HepG2 (cell line): ENCODE data around the gene PKIG. TPM values are rescaled to one million over a fixed set of nuclear protein-coding genes. Genes with fewer than 3 reads are reported as not detected.

Experiments used
- ATAC-seq: fragments of 200-7000 bp; cut with Tn5 transposase; 3 replicates; pipeline ENCODE4 v1.9.1; 2020; ENCODE audit warnings: mild to moderate bottlenecking, moderate library complexity
- BruUV-seq: library from RNA; stranded (reverse); fragments of 400-500 nt; replicated peaks from 2 replicates; lab custom pipeline; 2021; lab: Mats Ljungman, UMichigan
- CTCF ChIA-PET: fragments of 300-600 bp; formaldehyde crosslinking; extraction: SDS; loops from one replicate; lab custom pipeline; 2021; ENCODE audit warnings: low total read pairs, inconsistent platforms, low intra/inter-chr PET ratio; lab: Yijun Ruan, JAX
- POLR2A ChIA-PET: fragments of 350-600 bp; sonication (Branson Sonifier 250); formaldehyde crosslinking; loops from one replicate; lab custom pipeline; 2020; ENCODE audit warnings: antibody characterized with exemption, inconsistent platforms; lab: Yijun Ruan, JAX
- DNase-seq: peaks from one replicate; pipeline ENCODE4 v3.0.0-alpha.2; 2015; ENCODE audit warnings: low spot score
- FAIRE-seq: peaks from 3 replicates; lab custom pipeline; 2011; peaks lifted over from hg19 to GRCh38; lab: Jason Lieb, UNC
- H2AFZ ChIP-seq: one replicate; pipeline ENCODE4 v1.6.1; 2011; ENCODE audit warnings: low read length, inconsistent platforms
- H3K27ac ChIP-seq: fragments of 300-600 bp; 3 replicates; pipeline ENCODE4 v1.8.0; 2011; ENCODE audit warnings: mixed run types, mild to moderate bottlenecking, mixed read lengths, low read length, inconsistent platforms; ENCODE audit not compliant: insufficient read depth; ENCODE audit errors: extremely low read length
- H3K27me3 ChIP-seq, 2 experiments: fragments of 200-600 bp in 1 of 2; 2 replicates in 1 of 2; 3 replicates in 1 of 2; pipeline versions ENCODE4 v1.6.0 to v1.8.0; 2011; ENCODE audit warnings: low read length in 2 of 2, mild to moderate bottlenecking in 2 of 2, moderate library complexity in 2 of 2, inconsistent platforms in 1 of 2; ENCODE audit not compliant: insufficient read depth in 2 of 2, control insufficient read depth in 1 of 2
- H3K36me3 ChIP-seq, 2 experiments: fragments of 200-600 bp in 1 of 2; replicated peaks in 1 of 2; 2 replicates in 1 of 2; 3 replicates in 1 of 2; pipeline versions ENCODE4 v1.5.1 to v1.8.0; 2011; ENCODE audit warnings: low read length in 2 of 2, inconsistent platforms in 1 of 2; ENCODE audit not compliant: insufficient read depth in 2 of 2, control insufficient read depth in 1 of 2
- H3K4me1 ChIP-seq: 2 replicates; pipeline ENCODE4 v1.5.1; 2012; ENCODE audit warnings: low read length, inconsistent platforms; ENCODE audit not compliant: insufficient read depth
- H3K4me2 ChIP-seq: 2 replicates; pipeline ENCODE4 v1.6.0; 2011; ENCODE audit warnings: low read depth, low read length, inconsistent platforms
- H3K4me3 ChIP-seq, 3 experiments: fragments of 200-600 bp in 1 of 3; sonication (generic), shearing (Covaris generic) in 1 of 3; replicated peaks in 1 of 3; 2 replicates each; pipeline ENCODE4 v1.5.1; 2011 to 2016; ENCODE audit warnings: low read length in 3 of 3, inconsistent platforms in 2 of 3, low read depth in 2 of 3, mild to moderate bottlenecking in 2 of 3, control low read depth in 1 of 3, mixed read lengths in 1 of 3; ENCODE audit not compliant: insufficient read depth in 1 of 3
- H3K79me2 ChIP-seq: one replicate; pipeline ENCODE4 v1.6.1; 2011; ENCODE audit warnings: low read length, inconsistent platforms; ENCODE audit not compliant: insufficient read depth
- H3K9ac ChIP-seq: 2 replicates; pipeline ENCODE4 v1.6.0; 2011; ENCODE audit warnings: mild to moderate bottlenecking, low read depth, low read length, inconsistent platforms; ENCODE audit not compliant: insufficient read depth
- H3K9me3 ChIP-seq: 2 replicates; pipeline ENCODE4 v1.5.1; 2012; ENCODE audit warnings: mild to moderate bottlenecking, low read length
- H4K20me1 ChIP-seq: 2 replicates; pipeline ENCODE4 v1.6.0; 2011; ENCODE audit warnings: inconsistent platforms, mild to moderate bottlenecking, low read length, moderate library complexity; ENCODE audit not compliant: insufficient read depth
- CHD2 ChIP-seq: IDR thresholded peaks from 2 replicates; pipeline ENCODE4 v1.6.1; 2011; ENCODE audit warnings: low read depth, low read length, improper control_type of control experiment
- ZNF33B ChIP-seq: sonication (generic); formaldehyde crosslinking; IDR thresholded peaks from 2 replicates; pipeline ENCODE4 v1.5.1; 2020; ENCODE audit warnings: mild to moderate bottlenecking, missing genetic modification reagents
- ZNF460 ChIP-seq: sonication (generic); formaldehyde crosslinking; IDR thresholded peaks from 2 replicates; pipeline ENCODE4 v1.5.1; 2020; ENCODE audit warnings: missing genetic modification reagents, mild to moderate bottlenecking, borderline replicate concordance
- WGBS: methylation state at CpG from one replicate; pipeline ENCODE4 v1.1.6; 2017; ENCODE audit warnings: low lambda C conversion rate; 5-methylcytosine and 5-hydroxymethylcytosine counted together
- in situ Hi-C: cut with HindIII; loops from 2 replicates; pipeline ENCODE4 v1.10.0; 2017; ENCODE audit warnings: low pct_unique_long_range_greater_than_20kb; ENCODE audit not compliant: extremely low pct_ligation_motif_present
- intact Hi-C: fragments of 100-400 bp; cut with micrococcal nuclease; formaldehyde crosslinking; loops from one replicate; pipeline ENCODE4 v1.10.0; 2022; ENCODE audit not compliant: unreplicated experiment
- polyA plus RNA-seq, 8 experiments: library from polyadenylated mRNA; depleted of rRNA in 3 of 8; stranded (reverse) in 7 of 8; unstranded in 1 of 8; fragments of >200 nt; fragmentation: Illumina TruSeq in 4 of 8; extraction: Trizol in 4 of 8; gene quantifications; 2 replicates each; pipeline versions ENCODE4 v1.2.1 to v1.2.3, GENCODE V29; 2011 to 2016; ENCODE audit warnings: low read depth in 4 of 8, missing spikeins in 1 of 8, mixed read lengths in 1 of 8; ENCODE audit not compliant: insufficient read depth in 1 of 8
- total RNA-seq, 5 experiments: library from RNA; depleted of rRNA; stranded (reverse); fragments of >200 nt; fragmentation: Illumina TruSeq; extraction: Trizol; gene quantifications; 2 replicates each; pipeline ENCODE4 v1.2.3, GENCODE V29; 2016; ENCODE audit warnings: low read depth in 1 of 5
- TF ChIP-seq, protein P1 (sequence below): sonication (generic); formaldehyde crosslinking; IDR thresholded peaks from 2 replicates; pipeline ENCODE4 v1.5.1; 2020; ENCODE audit warnings: mild to moderate bottlenecking, missing genetic modification reagents, moderate library complexity
- TF ChIP-seq, protein P2 (sequence below): sonication (generic); formaldehyde crosslinking; IDR thresholded peaks from 2 replicates; pipeline ENCODE4 v1.5.0; 2020; ENCODE audit warnings: mild to moderate bottlenecking, missing genetic modification reagents

PKIG gene
- total and polyA plus RNA-seq, 2 of the 13 experiments (the other 11 are each of a cell fraction or from before 2014, with no cell fraction given), result 30.8 to 44.5 TPM

DNA sequence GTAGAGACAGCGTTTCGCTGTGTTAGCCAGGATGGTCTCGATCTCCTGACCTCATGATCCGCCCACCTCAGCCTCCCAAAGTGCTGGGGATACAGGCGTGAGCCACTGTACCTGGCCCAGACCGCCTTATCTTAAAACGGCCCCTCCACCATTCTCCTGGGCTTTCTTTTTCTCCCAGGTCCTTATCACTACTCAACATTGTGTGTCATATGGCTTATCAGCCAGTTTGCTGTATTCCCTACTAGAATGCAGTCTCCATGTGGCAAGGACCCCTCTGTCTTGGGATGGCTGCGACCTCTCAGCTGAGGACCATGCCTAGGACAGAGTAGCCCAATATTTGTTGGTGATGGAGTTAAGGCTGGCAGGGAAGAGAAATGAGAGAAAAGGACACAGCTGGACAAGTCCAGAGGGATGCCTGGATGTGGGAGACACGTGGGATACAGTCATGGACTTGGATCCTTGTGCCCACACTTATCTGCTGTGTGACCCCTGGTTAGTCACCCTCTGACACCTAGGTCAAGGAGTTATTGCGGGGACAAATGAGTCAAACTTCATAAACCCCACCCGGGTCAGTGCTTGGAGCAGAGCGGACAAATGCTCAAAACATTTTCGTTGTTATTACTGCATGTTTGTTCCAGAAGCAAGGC lies 45.1 kb downstream of the PKIG start:
- in situ Hi-C loops, result no loop called here
- FAIRE-seq, result no peak
- DNase-seq, result no peak
- no peaks in the 10 kb centered on the region for H3K27me3 ChIP-seq
- no peak overlapping the region for H3K27ac ChIP-seq
- BruUV-seq, result no TSS peak
- 71% methylated on average over 13 of the region's 13 CpGs for WGBS
- H3K36me3 ChIP-seq, result no peaks in the 10 kb centered on the region
- CTCF ChIA-PET, result no interaction called here
- no peaks in the 10 kb centered on the region for H3K79me2 ChIP-seq
- no peak overlapping the region for H3K4me2 ChIP-seq
- no peak for ATAC-seq
- H3K9me3 ChIP-seq, result no peaks in the 10 kb centered on the region
- POLR2A ChIA-PET, result no interaction called here
- no peak overlapping the region for H3K9ac ChIP-seq
- no peaks in the 10 kb centered on the region for H3K4me1 ChIP-seq
- intact Hi-C loops, result no loop called here
- no peaks in the 10 kb centered on the region for H4K20me1 ChIP-seq
- TF ChIP-seq, protein P1, sequence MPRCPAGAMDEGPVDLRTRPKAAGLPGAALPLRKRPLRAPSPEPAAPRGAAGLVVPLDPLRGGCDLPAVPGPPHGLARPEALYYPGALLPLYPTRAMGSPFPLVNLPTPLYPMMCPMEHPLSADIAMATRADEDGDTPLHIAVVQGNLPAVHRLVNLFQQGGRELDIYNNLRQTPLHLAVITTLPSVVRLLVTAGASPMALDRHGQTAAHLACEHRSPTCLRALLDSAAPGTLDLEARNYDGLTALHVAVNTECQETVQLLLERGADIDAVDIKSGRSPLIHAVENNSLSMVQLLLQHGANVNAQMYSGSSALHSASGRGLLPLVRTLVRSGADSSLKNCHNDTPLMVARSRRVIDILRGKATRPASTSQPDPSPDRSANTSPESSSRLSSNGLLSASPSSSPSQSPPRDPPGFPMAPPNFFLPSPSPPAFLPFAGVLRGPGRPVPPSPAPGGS (CRISPR knock-in tag), result no peak
- TF ChIP-seq ZNF460 (CRISPR knock-in tag) (no peak), ZNF33B (no peak), CHD2 (no peak)
- TF ChIP-seq, protein P2, sequence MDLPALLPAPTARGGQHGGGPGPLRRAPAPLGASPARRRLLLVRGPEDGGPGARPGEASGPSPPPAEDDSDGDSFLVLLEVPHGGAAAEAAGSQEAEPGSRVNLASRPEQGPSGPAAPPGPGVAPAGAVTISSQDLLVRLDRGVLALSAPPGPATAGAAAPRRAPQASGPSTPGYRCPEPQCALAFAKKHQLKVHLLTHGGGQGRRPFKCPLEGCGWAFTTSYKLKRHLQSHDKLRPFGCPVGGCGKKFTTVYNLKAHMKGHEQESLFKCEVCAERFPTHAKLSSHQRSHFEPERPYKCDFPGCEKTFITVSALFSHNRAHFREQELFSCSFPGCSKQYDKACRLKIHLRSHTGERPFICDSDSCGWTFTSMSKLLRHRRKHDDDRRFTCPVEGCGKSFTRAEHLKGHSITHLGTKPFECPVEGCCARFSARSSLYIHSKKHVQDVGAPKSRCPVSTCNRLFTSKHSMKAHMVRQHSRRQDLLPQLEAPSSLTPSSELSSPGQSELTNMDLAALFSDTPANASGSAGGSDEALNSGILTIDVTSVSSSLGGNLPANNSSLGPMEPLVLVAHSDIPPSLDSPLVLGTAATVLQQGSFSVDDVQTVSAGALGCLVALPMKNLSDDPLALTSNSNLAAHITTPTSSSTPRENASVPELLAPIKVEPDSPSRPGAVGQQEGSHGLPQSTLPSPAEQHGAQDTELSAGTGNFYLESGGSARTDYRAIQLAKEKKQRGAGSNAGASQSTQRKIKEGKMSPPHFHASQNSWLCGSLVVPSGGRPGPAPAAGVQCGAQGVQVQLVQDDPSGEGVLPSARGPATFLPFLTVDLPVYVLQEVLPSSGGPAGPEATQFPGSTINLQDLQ (CRISPR knock-in tag), result 0 out of 2 replicates have a peak, but pooled peaks have one; percentile 35
- H2AFZ ChIP-seq, result no peak overlapping the region
- H3K4me3 ChIP-seq, result no peak overlapping the region
